Skeletal muscle satellite cell (primary cell): Measurements from ENCODE around the gene SLC25A11.

ENCODE experiments used
- H3K27me3 ChIP-seq: 2 replicates; pipeline ENCODE4 v1.7.0; 2013; ENCODE audit warnings: low read length; ENCODE audit not compliant: control insufficient read depth, insufficient read depth
- H3K36me3 ChIP-seq: 2 replicates; pipeline ENCODE4 v1.7.0; 2013; ENCODE audit warnings: mild to moderate bottlenecking, control low read depth, low read length; ENCODE audit not compliant: insufficient read depth
- H3K4me1 ChIP-seq: 2 replicates; pipeline ENCODE4 v1.7.0; 2013; ENCODE audit warnings: low read length; ENCODE audit not compliant: control insufficient read depth, insufficient read depth
- H3K4me2 ChIP-seq: 2 replicates; pipeline ENCODE4 v1.7.0; 2013; ENCODE audit warnings: mild to moderate bottlenecking, low read length
- H3K4me3 ChIP-seq: 2 replicates; pipeline ENCODE4 v1.7.0; 2013; ENCODE audit warnings: low read length
- H3K9ac ChIP-seq: 2 replicates; pipeline ENCODE4 v1.7.0; 2013; ENCODE audit warnings: mild to moderate bottlenecking, low read depth, low read length, moderate library complexity
- H3K9me3 ChIP-seq: replicated peaks from 2 replicates; pipeline ENCODE4 v1.7.0; 2013; ENCODE audit warnings: mild to moderate bottlenecking, control low read depth, low read length

SLC25A11 gene

GRCh38 chr17:4948931-4949320 lies 9.1 kb upstream of the SLC25A11 start:
- Histone ChIP-seq H3K9me3 (no peaks in the 10 kb centered on the region), H3K4me1 (peaks cover 53% of the 10 kb centered on the region), H3K9ac (peak overlapping the region; percentile 72)

GRCh38 chr17:4948166-4948930 lies 8.5 kb upstream of the SLC25A11 start, which contains the start of gene PFN1:
Gene PFN1, minus strand, starts transcription at chr17:4948530. Its CDS starts 136 bp downstream, at chr17:4948394.
- H3K9ac ChIP-seq, result peak within 1 kb of the TSS; percentile 97
- no peaks in the 10 kb centered on the region for H3K9me3 ChIP-seq
- peak within 1 kb of the TSS; percentile 92 for H3K4me2 ChIP-seq
- peaks cover 40% of the 10 kb centered on the region for H3K36me3 ChIP-seq
- H3K4me1 ChIP-seq, result peaks cover 49% of the 10 kb centered on the region
- peak within 1 kb of the TSS; percentile 99 for H3K4me3 ChIP-seq
- no peaks in the 10 kb centered on the region for H3K27me3 ChIP-seq

More at GRCh38 chr17:4948931-4949320, 9.1 kb upstream of the SLC25A11 start:
- Histone ChIP-seq H3K27me3 (no peaks in the 10 kb centered on the region), H3K4me3 (peak overlapping the region; percentile 99), H3K4me2 (peak overlapping the region; percentile 86), H3K36me3 (peaks cover 34% of the 10 kb centered on the region)

GRCh38 chr17:4947411-4948165 lies 7.7 kb upstream of the SLC25A11 start:
- peaks cover 48% of the 10 kb centered on the region for H3K36me3 ChIP-seq
- peak overlapping the region; percentile 92 for H3K4me2 ChIP-seq
- H3K9me3 ChIP-seq, result no peaks in the 10 kb centered on the region
- peak overlapping the region; percentile 99 for H3K4me3 ChIP-seq
- H3K9ac ChIP-seq, result peak overlapping the region; percentile 97
- H3K4me1 ChIP-seq, result peaks cover 47% of the 10 kb centered on the region
- H3K27me3 ChIP-seq, result no peaks in the 10 kb centered on the region

GRCh38 chr17:4947010-4947410 lies 7.2 kb upstream of the SLC25A11 start:
- Histone ChIP-seq H3K9me3 (no peaks in the 10 kb centered on the region), H3K27me3 (no peaks in the 10 kb centered on the region), H3K4me3 (peak overlapping the region; percentile 99), H3K4me1 (peaks cover 45% of the 10 kb centered on the region), H3K36me3 (peaks cover 52% of the 10 kb centered on the region), H3K4me2 (peak overlapping the region; percentile 92), H3K9ac (peak overlapping the region; percentile 97)

- H3K9ac ChIP-seq, result peak overlapping the region; percentile 97
- H3K4me1 ChIP-seq, result peaks cover 43% of the 10 kb centered on the region
- H3K9me3 ChIP-seq, result no peaks in the 10 kb centered on the region
- H3K4me3 ChIP-seq, result peak overlapping the region; percentile 99
- peaks cover 52% of the 10 kb centered on the region for H3K36me3 ChIP-seq
- peak overlapping the region; percentile 92 for H3K4me2 ChIP-seq
- no peaks in the 10 kb centered on the region for H3K27me3 ChIP-seq
Measured at GRCh38 chr17:4946312-4946976, 6.6 kb upstream of the SLC25A11 start.

GRCh38 chr17:4945944-4946280 lies 6.1 kb upstream of the SLC25A11 start:
- Histone ChIP-seq H3K9ac (peak overlapping the region; percentile 97), H3K4me1 (peaks cover 43% of the 10 kb centered on the region), H3K4me2 (peak overlapping the region; percentile 92)

GRCh38 chr17:4945176-4945943 lies 5.5 kb upstream of the SLC25A11 start:
- Histone ChIP-seq H3K36me3 (peaks cover 52% of the 10 kb centered on the region), H3K4me1 (peaks cover 38% of the 10 kb centered on the region), H3K4me2 (peak overlapping the region; percentile 92), H3K9ac (peak overlapping the region; percentile 97), H3K4me3 (peak overlapping the region; percentile 99), H3K27me3 (no peaks in the 10 kb centered on the region), H3K9me3 (no peaks in the 10 kb centered on the region)

More at GRCh38 chr17:4945944-4946280, 6.1 kb upstream of the SLC25A11 start:
- Histone ChIP-seq H3K36me3 (peaks cover 52% of the 10 kb centered on the region), H3K27me3 (no peaks in the 10 kb centered on the region), H3K9me3 (no peaks in the 10 kb centered on the region), H3K4me3 (peak overlapping the region; percentile 99)

GRCh38 chr17:4944554-4945175 lies 4.8 kb upstream of the SLC25A11 start:
- peaks cover 34% of the 10 kb centered on the region for H3K4me1 ChIP-seq
- peaks cover 52% of the 10 kb centered on the region for H3K36me3 ChIP-seq
- H3K27me3 ChIP-seq, result no peaks in the 10 kb centered on the region
- no peaks in the 10 kb centered on the region for H3K9me3 ChIP-seq
- peak overlapping the region; percentile 92 for H3K4me2 ChIP-seq
- peak overlapping the region; percentile 97 for H3K9ac ChIP-seq
- peak overlapping the region; percentile 55 for H3K4me3 ChIP-seq

- Histone ChIP-seq H3K9ac (peak overlapping the region; percentile 97), H3K36me3 (peaks cover 52% of the 10 kb centered on the region), H3K9me3 (no peaks in the 10 kb centered on the region), H3K4me1 (peaks cover 35% of the 10 kb centered on the region), H3K4me2 (peak overlapping the region; percentile 92), H3K27me3 (no peaks in the 10 kb centered on the region), H3K4me3 (no peak overlapping the region)
Measured at GRCh38 chr17:4944163-4944553, 4.3 kb upstream of the SLC25A11 start.

- peaks cover 46% of the 10 kb centered on the region for H3K4me1 ChIP-seq
- H3K9ac ChIP-seq, result peak overlapping the region; percentile 13
- H3K36me3 ChIP-seq, result peaks cover 55% of the 10 kb centered on the region
- H3K4me2 ChIP-seq, result no peak overlapping the region
- H3K9me3 ChIP-seq, result no peaks in the 10 kb centered on the region
- no peak overlapping the region for H3K4me3 ChIP-seq
- no peaks in the 10 kb centered on the region for H3K27me3 ChIP-seq
Measured at GRCh38 chr17:4942760-4943508, 3.1 kb upstream of the SLC25A11 start.
